Stimulated activated CD4-positive, alpha-beta T cell treated with anti-CD3 and anti-CD28 coated beads, Interleukin-2, amount 100 ng/mL, for 48 hours (primary cell): ENCODE results near the gene RAB12.

Experiments used
- DNase-seq, 2 donors: peaks; one replicate each; pipeline ENCODE4 v3.0.0-alpha.2; 2020

RAB12 gene

DNA sequence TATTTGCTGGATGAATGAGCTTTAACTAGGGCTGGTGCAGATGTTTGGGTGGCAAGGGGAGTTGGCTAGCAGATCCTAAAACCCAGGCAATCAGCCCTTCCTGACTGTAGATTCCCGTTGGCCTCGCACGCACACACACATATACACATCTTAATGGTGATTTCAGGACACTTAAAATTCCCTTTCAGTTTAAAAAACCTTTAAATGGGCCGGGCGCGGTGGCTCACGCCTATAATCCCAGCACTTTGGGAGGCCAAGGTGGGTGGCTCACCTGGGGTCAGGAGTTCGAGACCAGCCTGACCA, 76.6 kb downstream of the RAB12 start:
- DNase-seq: no peak

DNA sequence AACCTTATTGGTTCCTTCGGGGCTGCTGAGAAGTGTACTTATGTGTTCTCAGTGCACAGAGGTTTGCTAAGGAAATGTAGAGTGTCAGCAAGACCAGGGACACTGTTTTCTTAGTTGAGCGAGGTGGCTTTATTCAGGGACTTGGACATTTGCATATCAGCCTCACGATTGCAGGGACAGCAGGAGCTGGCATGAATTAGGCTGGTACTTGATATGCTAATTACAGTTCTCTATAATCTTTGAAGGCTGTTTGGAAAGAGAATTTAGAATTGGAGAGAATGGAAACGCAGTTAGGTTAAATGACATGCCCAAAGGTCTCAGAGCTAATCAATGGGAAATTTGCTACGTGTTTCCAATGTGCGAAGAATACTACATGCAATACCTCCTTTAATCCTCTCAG, 77.4 kb downstream of the RAB12 start:
- no peak for DNase-seq

DNA sequence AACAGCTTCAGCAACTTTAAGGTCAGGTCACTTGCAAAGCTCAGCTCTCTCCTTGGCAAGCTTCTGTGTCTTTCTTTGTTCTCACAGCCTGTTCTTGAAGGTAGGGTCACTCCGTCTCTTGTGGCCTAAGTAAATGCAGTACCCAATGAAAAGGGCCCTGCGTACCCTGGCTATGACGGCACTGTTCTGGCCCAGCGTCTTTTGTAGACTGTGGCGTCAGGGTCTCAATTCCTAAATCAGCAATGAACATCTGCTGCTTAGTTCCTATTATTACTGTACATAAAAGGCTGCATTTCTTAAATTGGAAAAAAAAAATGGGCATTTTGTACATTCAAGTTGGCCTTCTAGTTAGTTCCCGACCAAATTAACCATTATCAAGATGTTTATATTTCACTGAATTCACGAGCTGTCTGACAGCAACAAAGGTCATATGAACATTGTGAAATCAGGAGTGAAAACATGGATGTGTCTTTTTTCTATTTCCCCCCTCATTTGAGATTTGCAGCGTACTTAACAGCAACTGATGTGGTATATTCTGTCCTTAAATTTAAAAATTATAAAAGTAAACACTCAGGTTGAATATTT, 79.1 kb downstream of the RAB12 start:
- DNase-seq: no peak

DNA sequence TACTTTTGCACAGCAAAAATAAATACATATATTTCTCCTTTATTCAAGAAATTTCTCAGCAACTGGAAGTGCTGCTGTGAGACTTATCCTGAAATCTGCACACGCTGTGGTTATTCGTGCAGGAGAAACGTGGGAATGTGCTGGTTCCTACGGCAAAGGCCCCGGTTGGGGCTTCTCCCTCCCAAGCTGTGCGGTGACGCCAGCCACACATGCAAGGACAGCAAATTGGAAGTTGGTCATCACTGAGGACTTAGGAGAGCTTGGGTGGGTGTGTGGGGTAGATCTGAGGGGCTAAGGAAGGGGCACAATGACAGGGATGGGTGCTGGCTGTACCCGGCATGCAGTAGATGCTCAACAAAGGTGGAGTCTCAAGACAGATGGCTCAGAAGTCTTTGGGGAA, 79.6 kb downstream of the RAB12 start:
- no peak for DNase-seq
